Adipose tissue (tissue), 3 donors: ENCODE data around the gene ENOSF1. TPM values are rescaled to one million over a fixed set of nuclear protein-coding genes. Genes with fewer than 3 reads are reported as not detected.

Source experiments
- polyA plus RNA-seq, 3 donors: library from polyadenylated mRNA; stranded (reverse); fragments of 200-250 nt; gene quantifications; one replicate each; pipeline ENCODE4 v1.2.3, GENCODE V29; 2013
- donor health status: healthy with polysubstance abuse.
- donor health status: Bipolar disorder and iron deficiency.
- donor health status: healthy.

The ENOSF1 gene
- polyA plus RNA-seq, 3 donors, result 24.5 to 32.2 (median 27.7) TPM

Other genes with a start within 250 kb of the ENOSF1 start
- gene COLEC12, start 211.9 kb downstream of the ENOSF1 start, polyA plus RNA-seq, result 10 to 100 TPM in 1 of 3 donors, 1 to 10 TPM in 2; 5.2 to 10.8 (median 9.5) TPM
- gene CETN1, start 132.2 kb downstream of the ENOSF1 start, polyA plus RNA-seq, result not detected
- 1 to 10 TPM in 1 of 3 donors, under 1 TPM in 1, not detected in 1; 0.10 to 1.7 TPM for gene CLUL1, start 115.6 kb downstream of the ENOSF1 start, polyA plus RNA-seq
- 1 to 10 TPM; 1.2 to 2.2 (median 2.0) TPM for gene TYMS, start 55.0 kb downstream of the ENOSF1 start, polyA plus RNA-seq
- 10 to 100 TPM; 22.8 to 38.4 (median 31.1) TPM for gene YES1, start 99.6 kb upstream of the ENOSF1 start, polyA plus RNA-seq
- gene ADCYAP1, start 192.2 kb upstream of the ENOSF1 start, polyA plus RNA-seq, result 1 to 10 TPM in 1 of 3 donors, under 1 TPM in 2; 0.34 to 1.7 (median 0.83) TPM